ENCODE data around the gene OR4S2. TPM values are rescaled to one million over a fixed set of nuclear protein-coding genes. Genes with fewer than 3 reads are reported as not detected.

The OR4S2 gene
- total and polyA plus RNA-seq, 10 of the 15 experiments (the other 5 are each of a cell fraction or from before 2014, with no cell fraction given): not detected

- H3K27me3 ChIP-seq (replicated peaks in 1 of 2; ENCODE audit: control insufficient read depth in 2 of 2, insufficient read depth in 2 of 2, low read length in 1 of 2): no peaks in the 10 kb centered on the region
- no peak overlapping the region for H3K27ac ChIP-seq (ENCODE audit: control insufficient read depth, insufficient read depth)
- no peaks in the 10 kb centered on the region for H3K4me1 ChIP-seq (ENCODE audit: control insufficient read depth, insufficient read depth, low read length)
- H3K79me2 ChIP-seq (ENCODE audit: control insufficient read depth, insufficient read depth, low read length): no peaks in the 10 kb centered on the region
- in situ Hi-C loops (cut with MboI): loop anchor here (10.0 kb wide), 1 partner anchor 103 kb away; no protein-coding TSS in a partner anchor
- SMC1A ChIA-PET (ENCODE audit: uncharacterized antibody, unreplicated experiment): no interaction called here
- no peak for TF ChIP-seq ATF2 (IDR thresholded peaks at IDR 0.05; ENCODE audit: low read length)
- no peak for TF ChIP-seq CHD1 (IDR thresholded peaks at IDR 0.05; ENCODE audit: low read depth, low read length)
- no peak for TF ChIP-seq E4F1 (IDR thresholded peaks at IDR 0.05; ENCODE audit: borderline replicate concordance, partially characterized antibody)
- TF ChIP-seq ZNF217 (IDR thresholded peaks at IDR 0.05): no peak
- TF ChIP-seq EZH2 (IDR thresholded peaks at IDR 0.05; ENCODE audit: borderline replicate concordance, control insufficient read depth, low read depth, low read length): no peak
- TF ChIP-seq MTA3 (IDR thresholded peaks at IDR 0.05; ENCODE audit: borderline replicate concordance, low read length): no peak
- no peak for TF ChIP-seq ZBED1 (IDR thresholded peaks at IDR 0.05; ENCODE audit: borderline replicate concordance)
- no peak for TF ChIP-seq PAX8 (IDR thresholded peaks at IDR 0.05)
- TF ChIP-seq HDAC2 (IDR thresholded peaks at IDR 0.05): no peak
- no peak for TF ChIP-seq FOXK2 (IDR thresholded peaks at IDR 0.05)
- TF ChIP-seq PBX3 (IDR thresholded peaks at IDR 0.05; ENCODE audit: insufficient replicate concordance, low read depth, low read length): no peak
- intact Hi-C loops (cut with micrococcal nuclease; ENCODE audit: unreplicated experiment): loop anchor here (10.0 kb wide), 1 partner anchor 103 kb away; no protein-coding TSS in a partner anchor
- POLR2A ChIA-PET: no interaction called here
- no TSS peak for BruUV-seq (replicated peaks)
- H3K9me3 ChIP-seq (replicated peaks; ENCODE audit: control insufficient read depth, insufficient read depth, low read length): no peaks in the 10 kb centered on the region; the same call in 2 of the 3 replicates
- no peak overlapping the region for H3K4me3 ChIP-seq
- RAD21 ChIA-PET (ENCODE audit: unreplicated experiment): interaction anchor here (1.1 kb wide), 1 partner anchor 8 kb away, joined by 4 read pairs; no protein-coding TSS in a partner anchor
- WGBS (ENCODE audit: insufficient coverage, insufficient replicate concordance, low lambda C conversion rate, missing lambda C conversion rate): 26% methylated on average over 3 of the region's 3 CpGs
- no peak overlapping the region for H3K9ac ChIP-seq (ENCODE audit: control insufficient read depth, insufficient read depth, low read length)
- no peak overlapping the region for H2AFZ ChIP-seq (ENCODE audit: control insufficient read depth, low read depth, low read length)
- no peak overlapping the region for H3K4me2 ChIP-seq (ENCODE audit: control insufficient read depth, insufficient read depth)
- DNase-seq (ENCODE audit: low read depth, low spot score) (no peak), ATAC-seq (peak; percentile 78), FAIRE-seq (no peak)
- H4K20me1 ChIP-seq (ENCODE audit: control insufficient read depth, insufficient read depth): no peaks in the 10 kb centered on the region
- CTCF ChIA-PET: no interaction called here
- no peaks in the 10 kb centered on the region for H3K36me3 ChIP-seq (ENCODE audit: control insufficient read depth in 2 of 2, insufficient read depth in 2 of 2, low read length in 1 of 2)
Measured at GRCh38 chr11:55697817-55698216, 49.7 kb downstream of the OR4S2 start.

Data from GM12878 (cell line).